ENCODE measurements around the gene FAM50A.

FAM50A gene

GRCh38 chrX:154463611-154464220, 19.8 kb downstream of the FAM50A start:
- FAIRE-seq: no peak
- no peak for DNase-seq (ENCODE audit: low spot score)

GRCh38 chrX:154464806-154465365, 20.9 kb downstream of the FAM50A start:
- no peak for DNase-seq (ENCODE audit: low spot score)
- no peak for FAIRE-seq

- FAIRE-seq (no peak), DNase-seq (ENCODE audit: low spot score) (no peak)
Measured at GRCh38 chrX:154465601-154466000, 21.7 kb downstream of the FAM50A start.

GRCh38 chrX:154466036-154466435, 22.1 kb downstream of the FAM50A start:
- DNase-seq (ENCODE audit: low spot score) (no peak), FAIRE-seq (no peak)

- FAIRE-seq (no peak), DNase-seq (ENCODE audit: low spot score) (no peak)
Measured at GRCh38 chrX:154466907-154467306, 23.0 kb downstream of the FAM50A start.

- DNase-seq (ENCODE audit: low spot score): no peak
- no peak for FAIRE-seq
Measured at GRCh38 chrX:154467556-154467955, 23.6 kb downstream of the FAM50A start.

GRCh38 chrX:154468217-154468616, 24.3 kb downstream of the FAM50A start:
- no peak for DNase-seq (ENCODE audit: low spot score)
- no peak for FAIRE-seq

- FAIRE-seq: no peak
- no peak for DNase-seq (ENCODE audit: low spot score)
Measured at GRCh38 chrX:154469114-154469513, 25.2 kb downstream of the FAM50A start.

- FAIRE-seq (no peak), DNase-seq (ENCODE audit: low spot score) (no peak)
Measured at GRCh38 chrX:154469880-154470279, 25.9 kb downstream of the FAM50A start.

GRCh38 chrX:154470434-154470833, 26.5 kb downstream of the FAM50A start:
- FAIRE-seq (no peak), DNase-seq (ENCODE audit: low spot score) (no peak)

GRCh38 chrX:154470914-154471568, 27.1 kb downstream of the FAM50A start:
- DNase-seq (ENCODE audit: low spot score): no peak
- FAIRE-seq: no peak

GRCh38 chrX:154471839-154472684, 28.1 kb downstream of the FAM50A start:
- FAIRE-seq (no peak), DNase-seq (ENCODE audit: low spot score) (no peak)

- no peak for FAIRE-seq
- no peak for DNase-seq (ENCODE audit: low spot score)
Measured at GRCh38 chrX:154472685-154473632, 29.0 kb downstream of the FAM50A start.

- FAIRE-seq: no peak
- no peak for DNase-seq (ENCODE audit: low spot score)
Measured at GRCh38 chrX:154473683-154474082, 29.7 kb downstream of the FAM50A start.

- DNase-seq (ENCODE audit: low spot score) (peak; percentile 7), FAIRE-seq (no peak)
Measured at GRCh38 chrX:154476821-154477220, 32.9 kb downstream of the FAM50A start.

GRCh38 chrX:154477891-154478477, 34.0 kb downstream of the FAM50A start:
- FAIRE-seq: no peak
- no peak for DNase-seq (ENCODE audit: low spot score)

- FAIRE-seq: no peak
- peak; percentile 74 for DNase-seq (ENCODE audit: low spot score)
Measured at GRCh38 chrX:154478728-154479622, 35.0 kb downstream of the FAM50A start, which contains the start of gene LAGE3. TSS of gene LAGE3 (minus strand) at chrX:154479281. CDS start at chrX:154478915, 366 bp downstream.

GRCh38 chrX:154481195-154481594, 37.3 kb downstream of the FAM50A start:
- no peak for DNase-seq (ENCODE audit: low spot score)
- FAIRE-seq: no peak

GRCh38 chrX:154481911-154482601, 38.1 kb downstream of the FAM50A start:
- no peak for FAIRE-seq

More at GRCh38 chrX:154481911-154482601, 38.1 kb downstream of the FAM50A start:
- no peak for DNase-seq (ENCODE audit: low spot score)

All from RCC 7860 (cell line).